Measurements from ENCODE around the gene HLA-DMA. TPM values are rescaled to one million over a fixed set of nuclear protein-coding genes. Genes with fewer than 3 reads are reported as not detected.

HLA-DMA gene
- polyA plus RNA-seq, 1 donor = 25.4 TPM

DNA sequence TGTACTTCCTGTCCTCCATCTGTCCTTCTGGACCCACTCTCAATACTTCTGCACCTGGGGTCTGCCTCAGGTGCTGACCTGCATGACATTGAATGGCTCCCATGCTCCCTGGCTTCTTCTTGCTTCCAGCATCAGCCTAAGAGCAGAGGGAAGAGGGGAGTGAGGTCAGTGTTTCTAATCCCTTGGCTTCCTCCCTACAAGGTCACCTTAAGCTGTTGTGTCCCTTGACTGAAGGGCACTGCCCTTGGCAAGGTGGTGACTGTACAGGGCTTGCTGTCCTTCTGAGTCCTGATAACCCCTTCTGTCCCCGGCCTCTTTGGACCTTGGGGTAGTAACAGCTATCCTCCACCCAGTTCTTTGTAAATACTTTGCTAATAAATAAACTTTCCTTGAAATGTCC, 21.7 kb downstream of the HLA-DMA start:
- Histone ChIP-seq H3K27me3 (ENCODE audit: control insufficient read depth, insufficient read depth, low read length) (peaks cover 14% of the 10 kb centered on the region), H3K4me1 (ENCODE audit: control insufficient read depth, insufficient read depth, low read length) (no peaks in the 10 kb centered on the region), H3K36me3 (ENCODE audit: control insufficient read depth, insufficient read depth, low read length) (no peaks in the 10 kb centered on the region), H3K4me3 (ENCODE audit: low read length) (no peak overlapping the region), H3K27ac (ENCODE audit: low read length) (no peak overlapping the region), H3K9me3 (ENCODE audit: control insufficient read depth, low read depth, low read length) (no peaks in the 10 kb centered on the region)
- no peak for DNase-seq
- WGBS (ENCODE audit: insufficient coverage, low lambda C conversion rate) = no CpG with 5 or more reads among the region's 1 CpG

DNA sequence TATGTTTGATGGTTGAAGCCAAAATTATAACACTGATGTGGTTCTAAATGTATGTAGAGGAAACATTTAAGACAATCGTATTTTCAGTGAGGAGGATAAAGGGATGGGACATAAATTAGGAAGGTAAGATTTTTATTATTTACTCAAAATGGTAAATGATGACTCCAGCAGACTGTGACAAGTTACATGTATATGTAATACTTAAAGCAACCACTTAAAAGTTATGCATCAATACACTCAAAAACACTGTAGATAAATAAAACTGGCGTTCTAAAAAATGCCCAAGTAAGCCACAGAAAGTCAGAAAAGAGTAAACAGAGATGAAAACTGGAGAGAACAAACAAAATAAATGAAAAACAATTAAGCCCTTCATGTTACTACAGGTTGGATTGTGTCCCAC, 30.8 kb downstream of the HLA-DMA start:
- DNase-seq = no peak
- no peak overlapping the region for H3K4me3 ChIP-seq (ENCODE audit: low read length)
- no peaks in the 10 kb centered on the region for H3K36me3 ChIP-seq (ENCODE audit: control insufficient read depth, insufficient read depth, low read length)
- no peaks in the 10 kb centered on the region for H3K9me3 ChIP-seq (ENCODE audit: control insufficient read depth, low read depth, low read length)
- H3K27ac ChIP-seq (ENCODE audit: low read length) = no peak overlapping the region
- H3K4me1 ChIP-seq (ENCODE audit: control insufficient read depth, insufficient read depth, low read length) = no peaks in the 10 kb centered on the region
- WGBS (ENCODE audit: insufficient coverage, low lambda C conversion rate) = 100% methylated on average over 2 of the region's 2 CpGs
- no peaks in the 10 kb centered on the region for H3K27me3 ChIP-seq (ENCODE audit: control insufficient read depth, insufficient read depth, low read length)

DNA sequence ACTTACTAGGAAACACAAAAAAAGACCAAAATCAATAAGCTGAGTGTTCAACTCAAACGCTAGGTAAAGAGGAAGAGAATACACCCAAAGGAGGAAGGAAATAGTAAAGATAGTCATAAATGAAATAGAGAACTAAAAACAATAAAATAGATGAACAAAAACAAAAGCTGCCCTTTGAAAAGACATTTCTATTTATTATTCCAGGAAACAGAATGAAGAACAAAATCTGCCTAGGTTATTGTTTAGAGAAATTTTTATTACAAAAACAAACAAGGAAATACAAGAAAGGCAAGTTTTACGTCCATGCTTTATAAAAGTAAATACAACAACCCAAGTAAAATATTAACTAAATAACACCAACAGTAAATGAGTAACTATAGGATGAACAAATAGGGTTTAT, 32.2 kb downstream of the HLA-DMA start:
- WGBS (ENCODE audit: insufficient coverage, low lambda C conversion rate) = 0% methylated on average over 1 of the region's 2 CpGs
- Histone ChIP-seq H3K4me1 (ENCODE audit: control insufficient read depth, insufficient read depth, low read length) (no peaks in the 10 kb centered on the region), H3K27me3 (ENCODE audit: control insufficient read depth, insufficient read depth, low read length) (no peaks in the 10 kb centered on the region)

DNA sequence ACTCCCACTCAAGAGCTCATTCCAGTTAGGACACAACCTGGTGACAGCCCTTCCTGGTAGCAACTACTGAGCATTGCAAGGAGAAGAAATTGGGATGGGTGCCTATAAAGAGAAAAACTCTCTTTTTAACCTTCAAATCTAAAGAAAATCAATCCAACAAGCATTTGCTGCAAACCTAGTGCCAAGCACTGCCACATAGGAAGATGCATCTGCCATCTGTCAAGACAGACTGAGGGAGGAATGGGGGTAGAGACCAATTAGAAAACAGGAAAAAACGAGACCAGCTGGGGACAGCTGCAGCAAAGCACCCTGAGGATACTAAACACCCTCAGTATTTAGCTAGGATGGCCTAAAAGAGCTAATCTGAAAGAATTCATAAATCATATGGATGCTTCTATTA, 39.9 kb downstream of the HLA-DMA start:
- Histone ChIP-seq H3K27me3 (ENCODE audit: control insufficient read depth, insufficient read depth, low read length) (peaks cover 2% of the 10 kb centered on the region), H3K27ac (ENCODE audit: low read length) (no peak overlapping the region), H3K4me1 (ENCODE audit: control insufficient read depth, insufficient read depth, low read length) (no peaks in the 10 kb centered on the region), H3K9me3 (ENCODE audit: control insufficient read depth, low read depth, low read length) (no peaks in the 10 kb centered on the region), H3K4me3 (ENCODE audit: low read length) (no peak overlapping the region), H3K36me3 (ENCODE audit: control insufficient read depth, insufficient read depth, low read length) (no peaks in the 10 kb centered on the region)
- no CpG with 5 or more reads among the region's 1 CpG for WGBS (ENCODE audit: insufficient coverage, low lambda C conversion rate)
- DNase-seq = no peak

More for the DNA sequence above, 32.2 kb downstream of the HLA-DMA start:
- Histone ChIP-seq H3K36me3 (ENCODE audit: control insufficient read depth, insufficient read depth, low read length) (no peaks in the 10 kb centered on the region), H3K27ac (ENCODE audit: low read length) (no peak overlapping the region), H3K9me3 (ENCODE audit: control insufficient read depth, low read depth, low read length) (no peaks in the 10 kb centered on the region), H3K4me3 (ENCODE audit: low read length) (no peak overlapping the region)
- no peak for DNase-seq

DNA sequence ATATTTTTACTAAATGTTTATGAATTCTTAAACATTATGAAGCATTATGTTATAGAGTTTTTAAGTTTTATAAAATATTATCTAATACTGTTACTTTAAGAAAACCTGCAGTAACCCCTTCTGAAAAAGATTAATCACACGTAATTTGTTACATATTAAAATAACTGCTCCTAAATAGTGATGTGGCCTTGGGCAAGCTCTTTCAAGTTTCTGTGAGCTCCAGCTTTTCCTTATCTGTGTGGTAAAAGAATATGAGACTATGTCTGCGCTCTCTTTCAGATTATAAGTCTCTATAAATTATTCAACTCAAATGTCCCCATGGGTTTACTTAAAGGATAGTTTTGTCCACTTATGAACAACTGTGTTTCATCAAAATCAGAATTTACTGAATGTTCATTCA, 44.0 kb downstream of the HLA-DMA start:
- H3K4me1 ChIP-seq (ENCODE audit: control insufficient read depth, insufficient read depth, low read length) = no peaks in the 10 kb centered on the region
- no peak overlapping the region for H3K4me3 ChIP-seq (ENCODE audit: low read length)
- H3K9me3 ChIP-seq (ENCODE audit: control insufficient read depth, low read depth, low read length) = no peaks in the 10 kb centered on the region
- DNase-seq = no peak
- H3K36me3 ChIP-seq (ENCODE audit: control insufficient read depth, insufficient read depth, low read length) = no peaks in the 10 kb centered on the region
- no peak overlapping the region for H3K27ac ChIP-seq (ENCODE audit: low read length)
- H3K27me3 ChIP-seq (ENCODE audit: control insufficient read depth, insufficient read depth, low read length) = no peaks in the 10 kb centered on the region
- no CpG with 5 or more reads among the region's 2 CpGs for WGBS (ENCODE audit: insufficient coverage, low lambda C conversion rate)

DNA sequence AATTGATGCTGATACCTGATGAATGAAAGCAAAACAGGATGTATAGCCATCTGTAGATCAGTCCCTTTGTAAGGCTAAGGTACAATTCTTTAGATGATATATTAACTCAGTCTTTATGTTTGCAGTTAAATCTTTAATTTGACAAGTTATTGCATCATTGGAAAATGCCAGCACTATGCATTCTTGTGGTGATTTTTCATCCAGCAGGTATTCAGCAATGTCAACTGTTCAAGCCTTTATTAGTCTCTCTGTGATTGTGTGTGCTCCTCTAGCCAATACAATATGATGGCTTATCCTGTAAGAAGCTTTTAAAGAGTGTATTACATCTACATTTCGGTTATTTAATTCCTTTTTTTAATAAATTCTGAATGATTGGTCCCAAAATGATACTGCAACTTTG, 46.4 kb downstream of the HLA-DMA start:
- no peaks in the 10 kb centered on the region for H3K4me1 ChIP-seq (ENCODE audit: control insufficient read depth, insufficient read depth, low read length)
- DNase-seq = no peak
- no peaks in the 10 kb centered on the region for H3K9me3 ChIP-seq (ENCODE audit: control insufficient read depth, low read depth, low read length)
- WGBS (ENCODE audit: insufficient coverage, low lambda C conversion rate) = 73% methylated on average over 1 of the region's 1 CpG
- no peak overlapping the region for H3K27ac ChIP-seq (ENCODE audit: low read length)
- no peaks in the 10 kb centered on the region for H3K27me3 ChIP-seq (ENCODE audit: control insufficient read depth, insufficient read depth, low read length)
- H3K4me3 ChIP-seq (ENCODE audit: low read length) = no peak overlapping the region
- H3K36me3 ChIP-seq (ENCODE audit: control insufficient read depth, insufficient read depth, low read length) = no peaks in the 10 kb centered on the region

DNA sequence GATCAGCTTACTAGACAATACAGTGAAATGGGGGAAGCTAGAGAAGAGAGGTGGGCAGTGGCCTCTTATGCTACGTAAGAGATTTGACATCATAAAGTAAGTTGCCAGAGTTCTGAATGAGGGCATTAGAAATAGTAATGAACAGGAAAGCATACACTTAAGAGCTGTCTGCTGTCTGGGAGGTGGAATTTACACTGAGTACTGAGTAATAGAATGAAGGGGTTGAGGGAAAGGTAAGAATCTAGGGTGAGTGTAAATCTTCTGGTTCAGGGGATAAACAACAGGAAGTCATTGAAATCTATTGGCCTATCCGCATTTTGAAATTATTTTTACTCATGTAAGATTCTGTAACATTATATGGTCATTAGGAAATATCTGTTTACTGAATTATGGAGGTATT, 47.8 kb downstream of the HLA-DMA start:
- Histone ChIP-seq H3K4me3 (ENCODE audit: low read length) (no peak overlapping the region), H3K4me1 (ENCODE audit: control insufficient read depth, insufficient read depth, low read length) (no peaks in the 10 kb centered on the region), H3K27ac (ENCODE audit: low read length) (no peak overlapping the region), H3K36me3 (ENCODE audit: control insufficient read depth, insufficient read depth, low read length) (peaks cover 3% of the 10 kb centered on the region), H3K27me3 (ENCODE audit: control insufficient read depth, insufficient read depth, low read length) (no peaks in the 10 kb centered on the region), H3K9me3 (ENCODE audit: control insufficient read depth, low read depth, low read length) (no peaks in the 10 kb centered on the region)
- WGBS (ENCODE audit: insufficient coverage, low lambda C conversion rate) = 83% methylated on average over 1 of the region's 2 CpGs
- DNase-seq = no peak

DNA sequence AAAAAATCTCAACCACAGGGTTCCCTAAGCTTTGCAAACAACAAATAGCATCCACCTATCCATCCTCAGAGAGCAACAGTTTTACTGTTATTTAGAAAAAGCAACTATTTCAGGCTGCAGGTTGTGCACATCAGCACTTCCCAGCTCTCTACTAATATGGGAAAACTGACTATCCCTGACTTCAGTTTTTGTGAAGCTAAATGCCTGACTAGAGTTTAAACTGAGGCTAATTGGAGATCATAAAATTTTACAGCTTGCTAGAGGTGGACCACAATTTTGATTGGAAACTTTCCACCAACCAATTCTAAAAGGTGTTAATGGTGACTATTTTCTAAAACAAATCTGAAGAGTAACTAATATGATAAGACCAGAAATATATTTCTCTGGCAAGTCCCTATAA, 48.9 kb downstream of the HLA-DMA start:
- peaks cover 3% of the 10 kb centered on the region for H3K36me3 ChIP-seq (ENCODE audit: control insufficient read depth, insufficient read depth, low read length)
- H3K27ac ChIP-seq (ENCODE audit: low read length) = no peak overlapping the region
- no peak for DNase-seq
- no peaks in the 10 kb centered on the region for H3K27me3 ChIP-seq (ENCODE audit: control insufficient read depth, insufficient read depth, low read length)
- H3K9me3 ChIP-seq (ENCODE audit: control insufficient read depth, low read depth, low read length) = no peaks in the 10 kb centered on the region
- H3K4me3 ChIP-seq (ENCODE audit: low read length) = no peak overlapping the region
- no peaks in the 10 kb centered on the region for H3K4me1 ChIP-seq (ENCODE audit: control insufficient read depth, insufficient read depth, low read length)

Other genes with a start within 250 kb of the HLA-DMA start
- 1.8 TPM for gene HLA-DQA2, start 211.7 kb downstream of the HLA-DMA start, polyA plus RNA-seq
- 1.9 TPM for gene HLA-DQB2, start 189.6 kb downstream of the HLA-DMA start, polyA plus RNA-seq
- 0.94 TPM for gene HLA-DOB, start 136.1 kb downstream of the HLA-DMA start, polyA plus RNA-seq
- gene TAP2, start 114.4 kb downstream of the HLA-DMA start, polyA plus RNA-seq = 13.3 TPM
- gene PSMB8, start 109.0 kb downstream of the HLA-DMA start, polyA plus RNA-seq = 47.3 TPM
- gene TAP1, start 99.4 kb downstream of the HLA-DMA start, polyA plus RNA-seq = 18.7 TPM
- gene PSMB9, start 98.9 kb downstream of the HLA-DMA start, polyA plus RNA-seq = 21.7 TPM
- 23.9 TPM for gene HLA-DMB, start 12.1 kb downstream of the HLA-DMA start, polyA plus RNA-seq
- 222 TPM for gene BRD2, start 15.5 kb upstream of the HLA-DMA start, polyA plus RNA-seq
- gene HLA-DOA, start 56.5 kb upstream of the HLA-DMA start, polyA plus RNA-seq = 7.5 TPM
- 163 TPM for gene HLA-DPA1, start 120.6 kb upstream of the HLA-DMA start, polyA plus RNA-seq
- gene HLA-DPB1, start 122.9 kb upstream of the HLA-DMA start, polyA plus RNA-seq = 75.0 TPM
- gene COL11A2, start 239.4 kb upstream of the HLA-DMA start, polyA plus RNA-seq = 5.3 TPM
- 45.5 TPM for gene RXRB, start 247.6 kb upstream of the HLA-DMA start, polyA plus RNA-seq
- 95.2 TPM for gene SLC39A7, start 247.8 kb upstream of the HLA-DMA start, polyA plus RNA-seq

Data from large intestine (tissue), 3 donors.